CD14-positive monocyte (primary cell): ENCODE data around the gene COQ8A. TPM values are rescaled to one million over a fixed set of nuclear protein-coding genes. Genes with fewer than 3 reads are reported as not detected.

ENCODE experiments used
- DNase-seq, 3 donors: peaks; one replicate each; pipeline ENCODE4 v3.0.0-alpha.2; 2011 to 2022
- H2AFZ ChIP-seq: 2 replicates; pipeline ENCODE4 v1.6.0; 2012; ENCODE audit warnings: mild to moderate bottlenecking, low read depth, low read length, inconsistent platforms; ENCODE audit not compliant: insufficient read depth, poor library complexity, severe bottlenecking
- H3K27ac ChIP-seq, 2 donors: 1 replicate in 1 of 2; 2 replicates in 1 of 2; pipeline ENCODE4 v1.5.1; 2012 to 2013; ENCODE audit warnings: low read length in 2 of 2, control low read depth in 1 of 2, inconsistent platforms in 1 of 2, low read depth in 1 of 2, mild to moderate bottlenecking in 1 of 2
- H3K27me3 ChIP-seq, 2 donors: one replicate each; pipeline versions ENCODE4 v1.6.0 to v1.6.1; 2011 to 2013; ENCODE audit warnings: low read length in 2 of 2; ENCODE audit not compliant: control insufficient read depth in 2 of 2, insufficient read depth in 2 of 2
- H3K36me3 ChIP-seq, 2 donors: replicated peaks in 1 of 2; 1 replicate in 1 of 2; 2 replicates in 1 of 2; pipeline versions ENCODE4 v1.5.1 to v1.6.1; 2012 to 2013; ENCODE audit warnings: low read length in 2 of 2, control low read depth in 1 of 2, inconsistent platforms in 1 of 2, mild to moderate bottlenecking in 1 of 2; ENCODE audit not compliant: insufficient read depth in 2 of 2, control insufficient read depth in 1 of 2
- H3K4me1 ChIP-seq, 2 donors: 1 replicate in 1 of 2; 2 replicates in 1 of 2; pipeline versions ENCODE4 v1.5.1 to v1.6.1; 2012 to 2013; ENCODE audit warnings: low read length in 2 of 2, control low read depth in 1 of 2, inconsistent platforms in 1 of 2, mild to moderate bottlenecking in 1 of 2, moderate library complexity in 1 of 2; ENCODE audit not compliant: insufficient read depth in 2 of 2, control insufficient read depth in 1 of 2
- H3K4me2 ChIP-seq: replicated peaks from 2 replicates; pipeline ENCODE3; 2012; ENCODE audit warnings: low read length, moderate library complexity, mild to moderate bottlenecking; ENCODE audit not compliant: poor library complexity, severe bottlenecking; ENCODE audit errors: extremely low read depth
- H3K4me3 ChIP-seq, 3 experiments: fragments of 200-600 bp in 1 of 3; sonication (generic) in 1 of 3; replicated peaks in 1 of 3; 1 replicate in 2 of 3; 2 replicates in 1 of 3; pipeline ENCODE4 v1.5.1; 2011 to 2013; ENCODE audit warnings: low read length in 3 of 3, mild to moderate bottlenecking in 3 of 3, control low read depth in 2 of 3, low read depth in 2 of 3, inconsistent platforms in 1 of 3, moderate library complexity in 1 of 3
- H3K79me2 ChIP-seq: 2 replicates; pipeline ENCODE4 v1.6.0; 2012; ENCODE audit warnings: mild to moderate bottlenecking, control low read depth, inconsistent platforms, low read length, moderate library complexity; ENCODE audit not compliant: insufficient read depth
- H3K9ac ChIP-seq: 2 replicates; pipeline ENCODE4 v1.6.0; 2017; ENCODE audit warnings: low read length, mild to moderate bottlenecking; ENCODE audit not compliant: insufficient read depth, poor library complexity, severe bottlenecking
- H3K9me3 ChIP-seq, 2 donors: replicated peaks in 1 of 2; 1 replicate in 1 of 2; 2 replicates in 1 of 2; pipeline versions ENCODE4 v1.5.1 to v1.6.1; 2012 to 2013; ENCODE audit warnings: low read length in 2 of 2, control low read depth in 1 of 2; ENCODE audit not compliant: control insufficient read depth in 1 of 2, insufficient read depth in 1 of 2
- H4K20me1 ChIP-seq: 2 replicates; pipeline ENCODE4 v1.6.0; 2012; ENCODE audit warnings: mild to moderate bottlenecking, low read length, control low read depth, moderate library complexity; ENCODE audit not compliant: insufficient read depth
- H3K27ac Mint-ChIP-seq, 7 donors: one replicate each; pipeline ENCODE4 v1.8.0; 2020; ENCODE audit warnings: mild to moderate bottlenecking in 7 of 7, mixed read lengths in 7 of 7, moderate library complexity in 6 of 7, inconsistent platforms in 2 of 7
- H3K27me3 Mint-ChIP-seq, 3 donors: one replicate each; pipeline ENCODE4 v1.8.0; 2021 to 2022; ENCODE audit warnings: low read depth in 3 of 3, mild to moderate bottlenecking in 3 of 3, mixed read lengths in 3 of 3, moderate library complexity in 3 of 3, inconsistent platforms in 1 of 3
- H3K36me3 Mint-ChIP-seq, 2 donors: one replicate each; pipeline ENCODE4 v1.8.0; 2020; ENCODE audit warnings: mixed read lengths in 2 of 2, inconsistent platforms in 1 of 2, mild to moderate bottlenecking in 1 of 2
- H3K4me1 Mint-ChIP-seq: one replicate; pipeline ENCODE4 v1.8.0; 2020; ENCODE audit warnings: mild to moderate bottlenecking, mixed read lengths
- H3K4me3 Mint-ChIP-seq, 2 donors: one replicate each; pipeline ENCODE4 v1.8.0; 2020; ENCODE audit warnings: mild to moderate bottlenecking in 2 of 2, mixed read lengths in 2 of 2, moderate library complexity in 1 of 2
- H3K9me3 Mint-ChIP-seq, 7 donors: one replicate each; pipeline ENCODE4 v1.8.0; 2020 to 2022; ENCODE audit warnings: mixed read lengths in 7 of 7, mild to moderate bottlenecking in 6 of 7, moderate library complexity in 6 of 7, inconsistent platforms in 2 of 7
- CTCF ChIP-seq: fragments of 200-600 bp; IDR thresholded peaks from one replicate; pipeline ENCODE4 v1.8.0; 2022; ENCODE audit warnings: antibody characterized with exemption, mild to moderate bottlenecking
- WGBS: methylation state at CpG from one replicate; pipeline ENCODE4 v1.1.5; 2013; ENCODE audit warnings: missing lambda C conversion rate; ENCODE audit not compliant: insufficient coverage; 5-methylcytosine and 5-hydroxymethylcytosine counted together
- intact Hi-C, 2 donors: fragments of 100-400 bp; cut with micrococcal nuclease; formaldehyde crosslinking; loops; one replicate each; pipeline versions ENCODE4 v1.15.0 to v1.15.1; 2023
- polyA plus RNA-seq, 3 donors: library from polyadenylated mRNA; depleted of rRNA in 1 of 3; unstranded in 2 of 3; stranded (reverse) in 1 of 3; fragments of 300-500 nt in 2 of 3; fragments of >200 nt in 1 of 3; fragmentation: Illumina TruSeq in 2 of 3; gene quantifications; 1 replicate in 2 of 3; 2 replicates in 1 of 3; pipeline ENCODE4 v1.2.3, GENCODE V29; 2012 to 2021

The COQ8A gene
- polyA plus RNA-seq, 3 donors, result 33.1 to 44.7 (median 38.2) TPM

GRCh38 chr1:226891846-226892523 lies 48.1 kb upstream of the COQ8A start:
- H3K36me3 ChIP-seq, result peaks cover 2 to 14% of the 10 kb centered on the region in 2 donors
- intact Hi-C loops, result no loop called here
- H3K27me3 ChIP-seq, result no peaks in the 10 kb centered on the region
- Mint-ChIP-seq H3K36me3 (peaks cover 34 to 62% of the 10 kb centered on the region in 2 donors), H3K9me3 (no peaks in the 10 kb centered on the region), H3K27ac (peak overlapping the region in 5 of 7 donors; percentile 2 to 79 (median 66)), H3K4me1 (peaks cover 10% of the 10 kb centered on the region), H3K27me3 (peaks cover 0 to 4% (median 2%) of the 10 kb centered on the region in 3 donors), H3K4me3 (no peak overlapping the region)
- H3K9me3 ChIP-seq, result no peaks in the 10 kb centered on the region
- no peak overlapping the region for H3K9ac ChIP-seq
- WGBS, result 60% methylated on average over 16 of the region's 17 CpGs
- no peak overlapping the region for H3K4me2 ChIP-seq
- DNase-seq, result peak in 1 of 3 donors; percentile 27
- peaks cover 6 to 10% of the 10 kb centered on the region in 2 donors for H3K4me1 ChIP-seq
- no peaks in the 10 kb centered on the region for H4K20me1 ChIP-seq
- no peak overlapping the region for H3K4me3 ChIP-seq
- TF ChIP-seq CTCF, result no peak
- no peak overlapping the region for H3K27ac ChIP-seq
- no peaks in the 10 kb centered on the region for H3K79me2 ChIP-seq
- no peak overlapping the region for H2AFZ ChIP-seq

- Histone ChIP-seq H4K20me1 (no peaks in the 10 kb centered on the region), H3K4me1 (peaks cover 6 to 10% of the 10 kb centered on the region in 2 donors), H3K36me3 (peaks cover 2 to 14% of the 10 kb centered on the region in 2 donors), H3K4me3 (no peak overlapping the region), H3K27ac (no peak overlapping the region), H3K9me3 (no peaks in the 10 kb centered on the region), H3K79me2 (no peaks in the 10 kb centered on the region), H3K27me3 (no peaks in the 10 kb centered on the region), H2AFZ (no peak overlapping the region), H3K9ac (no peak overlapping the region), H3K4me2 (no peak overlapping the region)
- Mint-ChIP-seq H3K36me3 (peaks cover 36 to 59% of the 10 kb centered on the region in 2 donors), H3K9me3 (no peaks in the 10 kb centered on the region), H3K4me3 (no peak overlapping the region), H3K27ac (peak overlapping the region in 1 of 7 donors; percentile 79), H3K27me3 (peaks cover 0 to 4% (median 2%) of the 10 kb centered on the region in 3 donors), H3K4me1 (peaks cover 10% of the 10 kb centered on the region)
- TF ChIP-seq CTCF, result no peak
- 59% methylated on average over 6 of the region's 8 CpGs for WGBS
- intact Hi-C loops, result no loop called here
- DNase-seq, result no peak
Observed at GRCh38 chr1:226892524-226892875, 47.6 kb upstream of the COQ8A start.
